GM12878 (cell line): ENCODE measurements around the gene RNF11. TPM values are rescaled to one million over a fixed set of nuclear protein-coding genes. Genes with fewer than 3 reads are reported as not detected.

Source experiments
- ATAC-seq: fragments of 200-7000 bp; cut with Tn5 transposase; 3 replicates; pipeline ENCODE4 v1.9.1; 2020; ENCODE audit warnings: mild to moderate bottlenecking, moderate library complexity
- BruUV-seq: library from RNA; stranded (reverse); fragments of 400-500 nt; replicated peaks from 2 replicates; lab custom pipeline; 2021; lab: Mats Ljungman, UMichigan
- CTCF ChIA-PET: fragments of 300-600 bp; sonication (Branson Sonifier 250); formaldehyde crosslinking; extraction: SDS; loops from one replicate; lab custom pipeline; 2021; ENCODE audit warnings: inconsistent platforms; lab: Yijun Ruan, JAX
- POLR2A ChIA-PET: fragments of 350-600 bp; formaldehyde crosslinking; extraction: SDS; loops from one replicate; lab custom pipeline; 2021; ENCODE audit warnings: inconsistent platforms; lab: Charles Lee
- RAD21 ChIA-PET: fragments of 300-600 bp; sonication (Branson Sonifier 250); formaldehyde crosslinking; loops from one replicate; lab custom pipeline; 2023; ENCODE audit warnings: antibody characterized with exemption; ENCODE audit not compliant: unreplicated experiment; lab: Charles Lee
- SMC1A ChIA-PET: fragments of 300-600 bp; sonication (Branson Sonifier 250); formaldehyde crosslinking; loops from one replicate; lab custom pipeline; 2023; ENCODE audit not compliant: unreplicated experiment, uncharacterized antibody; lab: Charles Lee
- DNase-seq: peaks from one replicate; pipeline ENCODE4 v3.0.0-alpha.2; 2011; ENCODE audit warnings: low read depth, low spot score
- FAIRE-seq: peaks from 3 replicates; lab custom pipeline; 2011; peaks lifted over from hg19 to GRCh38; lab: Jason Lieb, UNC
- H2AFZ ChIP-seq: 2 replicates; pipeline ENCODE4 v1.6.0; 2011; ENCODE audit warnings: low read depth, low read length, control low read depth; ENCODE audit not compliant: control insufficient read depth
- H3K27ac ChIP-seq: 2 replicates; pipeline ENCODE4 v1.5.1; 2011; ENCODE audit warnings: control low read depth; ENCODE audit not compliant: control insufficient read depth, insufficient read depth
- H3K27me3 ChIP-seq, 2 experiments: replicated peaks in 1 of 2; 2 replicates each; pipeline versions ENCODE4 v1.6.0 to v1.6.1; 2011; ENCODE audit warnings: low read length in 1 of 2; ENCODE audit not compliant: control insufficient read depth in 2 of 2, insufficient read depth in 2 of 2
- H3K36me3 ChIP-seq, 2 experiments: 2 replicates each; pipeline ENCODE4 v1.5.1; 2011; ENCODE audit warnings: low read length in 1 of 2; ENCODE audit not compliant: control insufficient read depth in 2 of 2, insufficient read depth in 2 of 2
- H3K4me1 ChIP-seq: 2 replicates; pipeline ENCODE4 v1.6.1; 2011; ENCODE audit warnings: mild to moderate bottlenecking, low read length, moderate library complexity, mixed read lengths; ENCODE audit not compliant: control insufficient read depth, insufficient read depth
- H3K4me2 ChIP-seq: 2 replicates; pipeline ENCODE4 v1.6.0; 2011; ENCODE audit warnings: control low read depth; ENCODE audit not compliant: control insufficient read depth, insufficient read depth
- H3K4me3 ChIP-seq: fragments of 200-600 bp; sonication (generic); 2 replicates; pipeline ENCODE4 v1.5.1; 2016
- H3K79me2 ChIP-seq: 2 replicates; pipeline ENCODE4 v1.6.0; 2011; ENCODE audit warnings: low read length; ENCODE audit not compliant: control insufficient read depth, insufficient read depth
- H3K9ac ChIP-seq: 2 replicates; pipeline ENCODE4 v1.8.0; 2011; ENCODE audit warnings: low read length, control low read depth, mixed read lengths; ENCODE audit not compliant: control insufficient read depth, insufficient read depth
- H3K9me3 ChIP-seq: replicated peaks from 3 replicates; pipeline ENCODE4 v1.5.1; 2011; ENCODE audit warnings: mild to moderate bottlenecking, low read length; ENCODE audit not compliant: control insufficient read depth, insufficient read depth
- H4K20me1 ChIP-seq: 2 replicates; pipeline ENCODE4 v1.6.0; 2011; ENCODE audit not compliant: control insufficient read depth, insufficient read depth
- BACH1 ChIP-seq: fragments of 450-650 bp; IDR thresholded peaks from 2 replicates; pipeline ENCODE4 v1.6.1; 2017; ENCODE audit warnings: mild to moderate bottlenecking, borderline replicate concordance
- CHD4 ChIP-seq: fragments of 200-600 bp; sonication (generic); IDR thresholded peaks from 2 replicates; pipeline ENCODE4 v1.6.1; 2016; ENCODE audit warnings: mild to moderate bottlenecking
- E2F4 ChIP-seq: IDR thresholded peaks from 2 replicates; pipeline ENCODE4 v1.6.1; 2012; ENCODE audit warnings: low read depth, low read length, improper control_type of control experiment
- GABPA ChIP-seq: IDR thresholded peaks from 2 replicates; pipeline ENCODE4 v1.6.1; 2014; ENCODE audit warnings: antibody characterized with exemption, low read depth, mild to moderate bottlenecking, inconsistent platforms
- MEF2B ChIP-seq: fragments of 450-650 bp; IDR thresholded peaks from 2 replicates; pipeline ENCODE4 v1.6.1; 2018; ENCODE audit warnings: mild to moderate bottlenecking, moderate library complexity; ENCODE audit not compliant: partially characterized antibody, poor library complexity, severe bottlenecking
- MTA2 ChIP-seq: fragments of 450-650 bp; IDR thresholded peaks from 2 replicates; pipeline ENCODE4 v1.6.1; 2016; ENCODE audit warnings: low read depth, mild to moderate bottlenecking, moderate library complexity
- NFXL1 ChIP-seq: fragments of 450-650 bp; IDR thresholded peaks from 2 replicates; pipeline ENCODE4 v1.6.1; 2017; ENCODE audit warnings: antibody characterized with exemption, mild to moderate bottlenecking, borderline replicate concordance
- PAX8 ChIP-seq: fragments of 450-650 bp; IDR thresholded peaks from 2 replicates; pipeline ENCODE4 v1.6.1; 2017; ENCODE audit warnings: mild to moderate bottlenecking, moderate library complexity
- PML ChIP-seq: IDR thresholded peaks from 2 replicates; pipeline ENCODE4 v1.6.1; 2012; ENCODE audit warnings: low read length, inconsistent platforms
- SPI1 ChIP-seq: IDR thresholded peaks from 2 replicates; pipeline ENCODE4 v1.6.1; 2011; ENCODE audit warnings: low read depth, mild to moderate bottlenecking, low read length, moderate library complexity, borderline replicate concordance; ENCODE audit not compliant: insufficient read depth
- STAT1 ChIP-seq: fragments of 450-650 bp; conservative IDR thresholded peaks from 2 replicates; pipeline ENCODE4 v1.6.1; 2014; ENCODE audit warnings: antibody characterized with exemption, mild to moderate bottlenecking
- TCF3 ChIP-seq: IDR thresholded peaks from 2 replicates; pipeline ENCODE4 v1.6.1; 2012; ENCODE audit warnings: low read depth, mild to moderate bottlenecking, low read length, borderline replicate concordance; ENCODE audit not compliant: insufficient read depth
- ZBTB11 ChIP-seq: fragments of 450-650 bp; formaldehyde crosslinking; IDR thresholded peaks from 2 replicates; pipeline ENCODE4 v1.5.0; 2022; ENCODE audit warnings: mild to moderate bottlenecking, missing genetic modification characterization
- ZBTB40 ChIP-seq: fragments of 450-650 bp; IDR thresholded peaks from 2 replicates; pipeline ENCODE4 v1.6.1; 2016; ENCODE audit warnings: mild to moderate bottlenecking, moderate library complexity, borderline replicate concordance
- ZNF622 ChIP-seq: fragments of 450-650 bp; IDR thresholded peaks from 2 replicates; pipeline ENCODE4 v1.6.1; 2017; ENCODE audit warnings: mild to moderate bottlenecking, inconsistent platforms
- WGBS: methylation state at CpG from one replicate; pipeline ENCODE4 v1.1.6; 2016; ENCODE audit warnings: low lambda C conversion rate; ENCODE audit not compliant: insufficient replicate concordance, insufficient coverage; ENCODE audit errors: missing lambda C conversion rate; 5-methylcytosine and 5-hydroxymethylcytosine counted together
- in situ Hi-C: fragments of 300-500 bp; cut with MboI; formaldehyde crosslinking; loops from 9 replicates; pipeline ENCODE4 v1.14.3; 2018; ENCODE audit warnings: mixed read lengths
- intact Hi-C: fragments of 100-400 bp; cut with micrococcal nuclease; formaldehyde crosslinking; loops from one replicate; pipeline ENCODE4 v1.14.2; 2022; ENCODE audit not compliant: unreplicated experiment
- polyA plus RNA-seq, 11 experiments: library from polyadenylated mRNA; depleted of rRNA in 4 of 11; unstranded in 6 of 11; stranded (reverse) in 5 of 11; fragments of >200 nt; fragmentation: Nextera tagmentation in 4 of 11; fragmentation: Illumina TruSeq in 1 of 11; extraction: Ambion mirVana in 4 of 11; extraction: Trizol in 1 of 11; gene quantifications; 1 replicate in 1 of 11; 2 replicates in 10 of 11; pipeline versions ENCODE4 v1.2.1 to v1.2.3, GENCODE V29; 2011 to 2016; ENCODE audit warnings: inconsistent platforms in 2 of 11, missing spikeins in 2 of 11, low read depth in 1 of 11
- total RNA-seq, 4 experiments: library from RNA; depleted of rRNA in 3 of 4; stranded (reverse); fragments of >200 nt in 3 of 4; fragmentation: Illumina TruSeq in 1 of 4; extraction: Trizol in 1 of 4; gene quantifications; 2 replicates each; pipeline versions ENCODE4 v1.2.1 to v1.2.3, GENCODE V29; 2013 to 2021

The RNF11 gene
- total and polyA plus RNA-seq, 10 of the 15 experiments (the other 5 are each of a cell fraction or from before 2014, with no cell fraction given), result 9.5 to 43.6 (median 32.3) TPM

DNA sequence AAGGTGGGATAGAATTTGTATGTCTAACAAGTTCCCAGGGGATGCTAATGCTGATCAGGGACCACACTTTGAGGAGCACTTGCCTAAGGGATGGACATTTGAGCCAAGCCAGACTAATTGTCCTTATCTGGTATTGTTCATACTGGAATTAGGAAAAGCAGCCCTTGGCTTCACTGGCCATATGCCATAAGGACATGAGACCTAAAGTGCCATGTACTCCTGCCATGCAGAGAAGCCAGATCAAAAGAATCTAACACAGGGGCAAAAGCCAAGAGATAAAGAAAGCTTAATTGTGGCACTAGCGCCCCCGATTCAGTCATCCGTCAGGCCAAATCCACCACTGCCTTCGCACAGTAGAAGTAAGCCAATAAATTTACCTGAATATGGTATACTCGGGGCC is 45.7 kb downstream of the RNF11 start:
- in situ Hi-C loops (no loop called here), intact Hi-C loops (no loop called here)
- Histone ChIP-seq H3K4me2 (no peak overlapping the region), H3K79me2 (no peaks in the 10 kb centered on the region), H3K9me3 (no peaks in the 10 kb centered on the region), H3K4me1 (peaks cover 32% of the 10 kb centered on the region), H2AFZ (no peak overlapping the region), H3K27ac (no peak overlapping the region), H4K20me1 (no peaks in the 10 kb centered on the region), H3K4me3 (no peak overlapping the region), H3K36me3 (no peaks in the 10 kb centered on the region), H3K27me3 (no peaks in the 10 kb centered on the region), H3K9ac (no peak overlapping the region)
- CTCF ChIA-PET, result no interaction called here
- TF ChIP-seq STAT1 (no peak), ZBTB40 (no peak), BACH1 (no peak), PAX8 (no peak), SPI1 (no peak), E2F4 (no peak), ZBTB11 (CRISPR knock-in tag) (no peak), MEF2B (no peak), PML (no peak), ZNF622 (no peak), MTA2 (no peak), TCF3 (no peak), NFXL1 (no peak), GABPA (no peak), CHD4 (no peak)
- DNase-seq, result no peak
- POLR2A ChIA-PET, result no interaction called here
- BruUV-seq, result no TSS peak
- SMC1A ChIA-PET, result interaction anchor here (3.2 kb wide), 1 partner anchor 13 kb away, joined by 11 read pairs; no protein-coding TSS in a partner anchor
- RAD21 ChIA-PET, result no interaction called here
- FAIRE-seq, result no peak
- WGBS, result 99% methylated on average over 5 of the region's 5 CpGs
- ATAC-seq, result no peak
